HepG2 (cell line): ENCODE results near the gene SLC16A14. TPM values are rescaled to one million over a fixed set of nuclear protein-coding genes. Genes with fewer than 3 reads are reported as not detected.
A peak's percentile ranks its signal among the peaks of the same experiment; 100 is the strongest.

ENCODE experiments used
- ATAC-seq: fragments of 200-7000 bp; cut with Tn5 transposase; 3 replicates; pipeline ENCODE4 v1.9.1; 2020; ENCODE audit warnings: mild to moderate bottlenecking, moderate library complexity
- BruUV-seq: library from RNA; stranded (reverse); fragments of 400-500 nt; replicated peaks from 2 replicates; lab custom pipeline; 2021; lab: Mats Ljungman, UMichigan
- CTCF ChIA-PET: fragments of 300-600 bp; formaldehyde crosslinking; extraction: SDS; loops from one replicate; lab custom pipeline; 2021; ENCODE audit warnings: low total read pairs, inconsistent platforms, low intra/inter-chr PET ratio; lab: Yijun Ruan, JAX
- POLR2A ChIA-PET: fragments of 350-600 bp; sonication (Branson Sonifier 250); formaldehyde crosslinking; loops from one replicate; lab custom pipeline; 2020; ENCODE audit warnings: antibody characterized with exemption, inconsistent platforms; lab: Yijun Ruan, JAX
- DNase-seq: peaks from one replicate; pipeline ENCODE4 v3.0.0-alpha.2; 2015; ENCODE audit warnings: low spot score
- FAIRE-seq: peaks from 3 replicates; lab custom pipeline; 2011; peaks lifted over from hg19 to GRCh38; lab: Jason Lieb, UNC
- H2AFZ ChIP-seq: one replicate; pipeline ENCODE4 v1.6.1; 2011; ENCODE audit warnings: low read length, inconsistent platforms
- H3K27ac ChIP-seq: fragments of 300-600 bp; 3 replicates; pipeline ENCODE4 v1.8.0; 2011; ENCODE audit warnings: mixed run types, mild to moderate bottlenecking, mixed read lengths, low read length, inconsistent platforms; ENCODE audit not compliant: insufficient read depth; ENCODE audit errors: extremely low read length
- H3K27me3 ChIP-seq, 2 experiments: fragments of 200-600 bp in 1 of 2; 2 replicates in 1 of 2; 3 replicates in 1 of 2; pipeline versions ENCODE4 v1.6.0 to v1.8.0; 2011; ENCODE audit warnings: low read length in 2 of 2, mild to moderate bottlenecking in 2 of 2, moderate library complexity in 2 of 2, inconsistent platforms in 1 of 2; ENCODE audit not compliant: insufficient read depth in 2 of 2, control insufficient read depth in 1 of 2
- H3K36me3 ChIP-seq, 2 experiments: fragments of 200-600 bp in 1 of 2; replicated peaks in 1 of 2; 2 replicates in 1 of 2; 3 replicates in 1 of 2; pipeline versions ENCODE4 v1.5.1 to v1.8.0; 2011; ENCODE audit warnings: low read length in 2 of 2, inconsistent platforms in 1 of 2; ENCODE audit not compliant: insufficient read depth in 2 of 2, control insufficient read depth in 1 of 2
- H3K4me1 ChIP-seq: 2 replicates; pipeline ENCODE4 v1.5.1; 2012; ENCODE audit warnings: low read length, inconsistent platforms; ENCODE audit not compliant: insufficient read depth
- H3K4me2 ChIP-seq: 2 replicates; pipeline ENCODE4 v1.6.0; 2011; ENCODE audit warnings: low read depth, low read length, inconsistent platforms
- H3K4me3 ChIP-seq, 3 experiments: fragments of 200-600 bp in 1 of 3; sonication (generic), shearing (Covaris generic) in 1 of 3; replicated peaks in 1 of 3; 2 replicates each; pipeline ENCODE4 v1.5.1; 2011 to 2016; ENCODE audit warnings: low read length in 3 of 3, inconsistent platforms in 2 of 3, low read depth in 2 of 3, mild to moderate bottlenecking in 2 of 3, control low read depth in 1 of 3, mixed read lengths in 1 of 3; ENCODE audit not compliant: insufficient read depth in 1 of 3
- H3K79me2 ChIP-seq: one replicate; pipeline ENCODE4 v1.6.1; 2011; ENCODE audit warnings: low read length, inconsistent platforms; ENCODE audit not compliant: insufficient read depth
- H3K9ac ChIP-seq: 2 replicates; pipeline ENCODE4 v1.6.0; 2011; ENCODE audit warnings: mild to moderate bottlenecking, low read depth, low read length, inconsistent platforms; ENCODE audit not compliant: insufficient read depth
- H3K9me3 ChIP-seq: 2 replicates; pipeline ENCODE4 v1.5.1; 2012; ENCODE audit warnings: mild to moderate bottlenecking, low read length
- H4K20me1 ChIP-seq: 2 replicates; pipeline ENCODE4 v1.6.0; 2011; ENCODE audit warnings: inconsistent platforms, mild to moderate bottlenecking, low read length, moderate library complexity; ENCODE audit not compliant: insufficient read depth
- BRF2 ChIP-seq: sonication (generic); formaldehyde crosslinking; IDR thresholded peaks from 2 replicates; pipeline ENCODE4 v1.8.1; 2022; ENCODE audit warnings: mild to moderate bottlenecking, missing genetic modification reagents
- CREB3 ChIP-seq: sonication (generic); formaldehyde crosslinking; IDR thresholded peaks from 2 replicates; pipeline ENCODE4 v1.5.0; 2020; ENCODE audit warnings: missing genetic modification reagents
- IRF1 ChIP-seq: sonication (generic); formaldehyde crosslinking; IDR thresholded peaks from 2 replicates; pipeline ENCODE4 v1.4.0; 2020; ENCODE audit warnings: low read depth, mild to moderate bottlenecking, missing genetic modification reagents
- JDP2 ChIP-seq: sonication (generic); formaldehyde crosslinking; IDR thresholded peaks from 2 replicates; pipeline ENCODE4 v1.8.1; 2022; ENCODE audit warnings: missing genetic modification reagents, borderline replicate concordance
- MAFK ChIP-seq, 2 experiments: IDR thresholded peaks in 1 of 2; conservative IDR thresholded peaks in 1 of 2; 2 replicates each; pipeline ENCODE4 v1.6.1; 2011; ENCODE audit warnings: improper control_type of control experiment in 2 of 2, low read length in 2 of 2
- MYNN ChIP-seq: sonication (generic); formaldehyde crosslinking; IDR thresholded peaks from 2 replicates; pipeline ENCODE4 v1.4.0; 2020; ENCODE audit warnings: mild to moderate bottlenecking, low read depth, missing genetic modification reagents
- PRPF4 ChIP-seq: fragments of 200-400 bp; formaldehyde crosslinking; IDR thresholded peaks from 2 replicates; pipeline ENCODE4 v1.6.1; 2016; ENCODE audit warnings: low read length, low read depth; ENCODE audit not compliant: poor library complexity, severe bottlenecking
- RFXANK ChIP-seq: IDR thresholded peaks from 2 replicates; pipeline ENCODE4 v1.6.1; 2016
- SAP130 ChIP-seq: IDR thresholded peaks from 2 replicates; pipeline ENCODE4 v1.6.1; 2016; ENCODE audit warnings: low read depth
- ZNF280D ChIP-seq: sonication (generic); formaldehyde crosslinking; IDR thresholded peaks from 2 replicates; pipeline ENCODE4 v1.5.1; 2020; ENCODE audit warnings: mild to moderate bottlenecking, missing genetic modification reagents
- ZNF30 ChIP-seq: sonication (generic); formaldehyde crosslinking; IDR thresholded peaks from 2 replicates; pipeline ENCODE4 v1.5.0; 2020; ENCODE audit warnings: mild to moderate bottlenecking, missing genetic modification reagents
- ZNF562 ChIP-seq: sonication (generic); formaldehyde crosslinking; IDR thresholded peaks from 2 replicates; pipeline ENCODE4 v1.8.0; 2022; ENCODE audit warnings: missing genetic modification reagents, borderline replicate concordance
- ZNF687 ChIP-seq: sonication (generic); formaldehyde crosslinking; IDR thresholded peaks from 2 replicates; pipeline ENCODE4 v1.5.1; 2020; ENCODE audit warnings: mild to moderate bottlenecking, missing genetic modification reagents, moderate library complexity
- WGBS: methylation state at CpG from one replicate; pipeline ENCODE4 v1.1.6; 2017; ENCODE audit warnings: low lambda C conversion rate; 5-methylcytosine and 5-hydroxymethylcytosine counted together
- in situ Hi-C: cut with HindIII; loops from 2 replicates; pipeline ENCODE4 v1.10.0; 2017; ENCODE audit warnings: low pct_unique_long_range_greater_than_20kb; ENCODE audit not compliant: extremely low pct_ligation_motif_present
- intact Hi-C: fragments of 100-400 bp; cut with micrococcal nuclease; formaldehyde crosslinking; loops from one replicate; pipeline ENCODE4 v1.10.0; 2022; ENCODE audit not compliant: unreplicated experiment
- polyA plus RNA-seq, 8 experiments: library from polyadenylated mRNA; depleted of rRNA in 3 of 8; stranded (reverse) in 7 of 8; unstranded in 1 of 8; fragments of >200 nt; fragmentation: Illumina TruSeq in 4 of 8; extraction: Trizol in 4 of 8; gene quantifications; 2 replicates each; pipeline versions ENCODE4 v1.2.1 to v1.2.3, GENCODE V29; 2011 to 2016; ENCODE audit warnings: low read depth in 4 of 8, missing spikeins in 1 of 8, mixed read lengths in 1 of 8; ENCODE audit not compliant: insufficient read depth in 1 of 8
- total RNA-seq, 5 experiments: library from RNA; depleted of rRNA; stranded (reverse); fragments of >200 nt; fragmentation: Illumina TruSeq; extraction: Trizol; gene quantifications; 2 replicates each; pipeline ENCODE4 v1.2.3, GENCODE V29; 2016; ENCODE audit warnings: low read depth in 1 of 5

The SLC16A14 gene
- total and polyA plus RNA-seq, 2 of the 13 experiments (the other 11 are each of a cell fraction or from before 2014, with no cell fraction given), result 0.05 TPM; not detected in 1

GRCh38 chr2:230052299-230052698 is 16.4 kb downstream of the SLC16A14 start:
- whole genome bisulfite sequencing, result 6% methylated on average over 2 of the region's 2 CpGs
- Histone ChIP-seq H3K4me1 (peaks cover 13% of the 10 kb centered on the region), H3K36me3 (no peaks in the 10 kb centered on the region), H4K20me1 (no peaks in the 10 kb centered on the region), H2AFZ (no peak overlapping the region), H3K79me2 (no peaks in the 10 kb centered on the region), H3K27me3 (no peaks in the 10 kb centered on the region; a peak in 1 of 5 replicates), H3K9me3 (no peaks in the 10 kb centered on the region), H3K9ac (0 out of 2 replicates have a peak overlapping the region, but pooled peaks have one; percentile 24), H3K4me2 (peak overlapping the region; percentile 52), H3K27ac (peak overlapping the region; percentile 28), H3K4me3 (peak overlapping the region in 1 of 3 experiments; percentile 53; a peak in 3 of 6 replicates)
- BruUV-seq, result no TSS peak
- ChIA-PET POLR2A (no interaction called here), CTCF (no interaction called here)
- ATAC-seq (peak; percentile 77), DNase-seq (peak; percentile 60), FAIRE-seq (peak; percentile 59)
- in situ Hi-C loops (no loop called here), intact Hi-C loops (no loop called here)
- TF ChIP-seq ZNF280D (CRISPR knock-in tag) (no peak), ZNF562 (CRISPR knock-in tag) (no peak), IRF1 (CRISPR knock-in tag) (no peak), JDP2 (no peak), BRF2 (CRISPR knock-in tag) (no peak), SAP130 (CRISPR knock-in tag) (0 out of 2 replicates have a peak, but pooled peaks have one; percentile 25), MYNN (CRISPR knock-in tag) (no peak), RFXANK (CRISPR knock-in tag) (no peak), PRPF4 (no peak), CREB3 (CRISPR knock-in tag) (no peak), MAFK (conservative IDR thresholded peaks at IDR 0.05 in 1 of 2, IDR thresholded peaks at IDR 0.05 in 1 of 2; ENCODE audit: low read length in 2 of 2) (peak; percentile 75 to 81), ZNF687 (CRISPR knock-in tag) (no peak), ZNF30 (CRISPR knock-in tag) (no peak)
